GM15510 (cell line): Measurements from ENCODE around the gene CTNNA3.

Experiments used
- POLR2A ChIP-seq: IDR thresholded peaks from 3 replicates; pipeline ENCODE4 v1.6.1; 2011; ENCODE audit warnings: borderline replicate concordance; ENCODE audit not compliant: insufficient read length; ENCODE audit errors: extremely low read depth

Gene CTNNA3

GRCh38 chr10:67665491-67665890 lies 30.5 kb downstream of the CTNNA3 start:
- no peak for TF ChIP-seq POLR2A

GRCh38 chr10:67664942-67665341 lies 31.1 kb downstream of the CTNNA3 start:
- no peak for TF ChIP-seq POLR2A

GRCh38 chr10:67663449-67664087 lies 32.4 kb downstream of the CTNNA3 start:
- no peak for TF ChIP-seq POLR2A

- no peak for TF ChIP-seq POLR2A
These were observed 33.6 kb downstream of the CTNNA3 start for GRCh38 chr10:67662415-67662814.

GRCh38 chr10:67659497-67659896 lies 36.5 kb downstream of the CTNNA3 start:
- TF ChIP-seq POLR2A = no peak

- no peak for TF ChIP-seq POLR2A
These were observed 38.2 kb downstream of the CTNNA3 start for GRCh38 chr10:67657775-67658174.

GRCh38 chr10:67650558-67650957 lies 45.4 kb downstream of the CTNNA3 start:
- no peak for TF ChIP-seq POLR2A

- no peak for TF ChIP-seq POLR2A
These were observed 47.3 kb downstream of the CTNNA3 start for GRCh38 chr10:67648613-67649229.

- TF ChIP-seq POLR2A = no peak
These were observed 65.1 kb downstream of the CTNNA3 start for GRCh38 chr10:67630904-67631303.

GRCh38 chr10:67629461-67629971 lies 66.5 kb downstream of the CTNNA3 start:
- no peak for TF ChIP-seq POLR2A

- no peak for TF ChIP-seq POLR2A
These were observed 73.0 kb downstream of the CTNNA3 start for GRCh38 chr10:67622984-67623383.

- no peak for TF ChIP-seq POLR2A
These were observed 73.5 kb downstream of the CTNNA3 start for GRCh38 chr10:67622511-67622910.

- TF ChIP-seq POLR2A = no peak
These were observed 74.2 kb downstream of the CTNNA3 start for GRCh38 chr10:67621834-67622233.

GRCh38 chr10:67618116-67618515 lies 77.9 kb downstream of the CTNNA3 start:
- no peak for TF ChIP-seq POLR2A

GRCh38 chr10:67612577-67613537 lies 83.1 kb downstream of the CTNNA3 start:
- TF ChIP-seq POLR2A = no peak
